CD4-positive, alpha-beta T cell treated with Interleukin-21 for 1 hour (primary cell): Measurements from ENCODE around the gene DNHD1.

Source experiments
- DNase-seq: peaks from one replicate; pipeline ENCODE4 v3.0.0-alpha.2; 2020

The DNHD1 gene

GRCh38 chr11:6614446-6614845 is 117.4 kb downstream of the DNHD1 start:
- no peak for DNase-seq

GRCh38 chr11:6615046-6615445 is 118.0 kb downstream of the DNHD1 start:
- DNase-seq = no peak

- no peak for DNase-seq
These were observed 119.0 kb downstream of the DNHD1 start for GRCh38 chr11:6615882-6616585.

- DNase-seq = no peak
These were observed 119.6 kb downstream of the DNHD1 start for GRCh38 chr11:6616596-6617250.

- no peak for DNase-seq
These were observed 120.3 kb downstream of the DNHD1 start for GRCh38 chr11:6617315-6617781.

GRCh38 chr11:6618117-6619003 is 121.3 kb downstream of the DNHD1 start:
- DNase-seq = peak; percentile 78

GRCh38 chr11:6619004-6619745 is 122.1 kb downstream of the DNHD1 start, which contains the start of gene TPP1:
TPP1 (minus strand) TSS chr11:6619422; CDS start chr11:6619400, 22 bp downstream.
- DNase-seq = peak; percentile 94

- no peak for DNase-seq
These were observed 123.6 kb downstream of the DNHD1 start for GRCh38 chr11:6620636-6621035.
